ENCODE data around the gene OR9A2.

DNA sequence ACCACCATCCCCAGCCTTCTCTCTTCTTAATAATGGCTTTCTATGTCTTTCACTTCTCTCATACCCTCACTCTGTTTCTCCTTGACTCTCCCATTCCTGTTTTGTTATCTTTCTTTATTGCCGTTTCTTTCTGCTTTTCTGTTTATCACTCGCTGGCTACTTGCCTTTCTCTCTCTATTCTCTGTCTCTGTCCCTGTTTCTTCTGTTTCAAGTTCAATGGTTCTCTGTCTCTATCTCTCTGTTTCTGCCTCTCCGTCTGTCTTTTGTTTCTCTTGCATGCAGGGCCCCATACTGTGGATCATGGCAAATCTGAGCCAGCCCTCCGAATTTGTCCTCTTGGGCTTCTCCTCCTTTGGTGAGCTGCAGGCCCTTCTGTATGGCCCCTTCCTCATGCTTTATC is 25.1 kb upstream of the OR9A2 start, which contains the start of gene OR6V1:
- no peak for TF ChIP-seq CTCF (IDR thresholded peaks at IDR 0.05)
- no peak for TF ChIP-seq EP300 (IDR thresholded peaks at IDR 0.05)
- no peak for TF ChIP-seq POLR2A (IDR thresholded peaks at IDR 0.05; ENCODE audit: low read depth)

All from esophagus muscularis mucosa (tissue), 4 donors.